ENCODE data around the gene PMIS2. TPM values are rescaled to one million over a fixed set of nuclear protein-coding genes. Genes with fewer than 3 reads are reported as not detected.

Gene PMIS2
- total RNA-seq, 2 experiments from 2014 or later, result not detected

DNA sequence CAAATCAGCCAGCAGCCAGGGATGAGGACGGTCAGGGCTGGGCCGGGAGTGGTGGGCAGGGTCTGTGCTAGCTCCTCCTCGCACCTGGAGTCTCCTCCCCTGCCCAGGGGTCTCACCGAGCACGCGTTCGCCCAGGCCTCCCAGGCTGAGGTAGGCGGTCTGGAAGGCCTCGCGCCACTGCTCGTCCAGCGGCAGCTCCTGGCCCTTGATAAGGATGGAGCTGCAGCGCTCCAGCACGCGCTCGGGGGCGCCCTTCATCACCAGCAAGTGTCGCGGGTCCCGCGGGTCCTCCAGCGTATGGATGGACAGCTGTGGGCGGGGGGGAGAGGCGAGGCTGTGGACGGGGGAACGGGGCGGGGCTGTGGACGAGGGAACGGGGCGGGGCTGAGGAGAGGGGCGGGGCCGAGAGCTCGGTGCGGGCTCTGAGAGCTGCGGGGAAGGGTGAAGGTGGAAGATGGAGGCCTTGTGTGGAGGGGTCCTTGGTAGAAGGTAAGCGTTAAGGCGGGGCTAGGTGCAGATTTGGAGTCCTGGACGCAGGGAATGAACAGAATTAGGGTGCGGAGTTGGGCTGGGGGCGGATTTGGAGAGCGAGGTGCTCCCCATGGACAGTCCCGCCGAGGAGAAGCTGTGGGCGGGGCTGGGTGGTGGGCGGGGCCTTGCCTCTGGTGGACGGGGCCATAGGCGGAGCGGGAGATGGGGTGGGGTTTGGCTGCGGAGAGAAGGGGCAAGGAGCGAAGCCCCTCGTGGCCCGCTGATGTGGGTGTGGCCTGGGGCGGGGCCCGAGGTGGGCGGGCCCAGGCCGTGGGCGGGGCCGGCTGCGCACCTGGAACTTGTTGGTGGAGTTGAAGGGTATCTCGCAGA lies 28.2 kb upstream of the PMIS2 start:
- DNase-seq, result peak; percentile 64
- POLR2A ChIA-PET, result no interaction called here
- Mint-ChIP-seq H3K36me3 (no peaks in the 10 kb centered on the region), H3K27me3 (peaks cover 39% of the 10 kb centered on the region), H3K4me1 (ENCODE audit: low read depth) (peaks cover 9% of the 10 kb centered on the region), H3K9me3 (no peaks in the 10 kb centered on the region), H3K27ac (no peak overlapping the region), H3K4me3 (peak overlapping the region; percentile 69)
- CTCF ChIA-PET, result interaction anchor here (1.4 to 5.2 kb wide), 3 partner anchors 9 to 47 kb away, joined by 3 to 31 read pairs (median 8); no protein-coding TSS in a partner anchor
- intact Hi-C loops (cut with micrococcal nuclease), result no loop called here

DNA sequence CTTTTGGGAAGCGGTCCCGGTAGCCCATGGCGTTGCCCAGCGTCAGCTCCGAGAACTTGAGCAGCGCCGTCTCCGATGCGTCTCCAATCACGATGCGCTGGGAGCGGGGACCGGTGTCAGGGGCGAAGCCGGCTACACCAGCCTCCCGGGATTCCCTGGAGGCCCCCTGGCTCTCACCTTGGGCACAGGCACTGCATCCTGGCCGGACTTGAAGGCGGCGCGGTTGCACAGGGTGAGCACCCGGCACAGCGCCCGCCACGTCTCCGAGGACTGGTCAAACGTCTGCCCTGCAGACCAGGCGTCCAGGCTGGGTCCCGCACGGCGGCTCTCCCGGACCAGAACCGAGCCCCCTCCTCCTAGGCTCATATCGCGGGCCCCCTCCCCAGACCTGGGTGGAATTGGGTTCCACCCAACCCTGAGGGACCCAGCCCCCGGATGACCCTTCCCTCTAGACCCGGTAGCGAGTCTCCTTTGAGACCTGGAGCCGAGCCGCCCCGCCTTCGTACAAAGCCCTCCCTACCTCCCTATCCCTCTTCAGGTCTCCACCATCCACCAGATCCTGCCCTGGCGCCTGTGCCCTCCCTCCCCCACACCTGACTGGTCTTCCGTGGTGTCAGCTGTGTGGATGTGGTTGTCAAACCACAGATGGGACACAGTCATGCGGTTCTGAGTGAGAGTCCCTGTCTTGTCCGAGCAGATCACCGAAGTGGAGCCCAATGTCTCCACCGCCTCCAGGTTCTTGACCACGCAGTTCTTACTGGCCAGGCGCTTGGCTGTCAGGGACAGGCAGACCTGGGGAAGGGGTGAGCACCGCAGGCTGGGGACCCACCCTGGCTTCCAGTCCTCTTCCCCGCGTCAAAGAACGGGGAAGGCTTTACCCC lies 27.3 kb upstream of the PMIS2 start:
- Mint-ChIP-seq H3K9me3 (no peaks in the 10 kb centered on the region), H3K27me3 (peaks cover 40% of the 10 kb centered on the region), H3K27ac (no peak overlapping the region), H3K4me1 (ENCODE audit: low read depth) (peaks cover 9% of the 10 kb centered on the region), H3K4me3 (no peak overlapping the region), H3K36me3 (no peaks in the 10 kb centered on the region)
- no peak for DNase-seq
- ChIA-PET POLR2A (no interaction called here), CTCF (interaction anchor here (1.4 to 5.2 kb wide), 2 partner anchors 10 to 48 kb away, joined by 3 to 31 read pairs; no protein-coding TSS in a partner anchor)
- intact Hi-C loops (cut with micrococcal nuclease), result no loop called here

DNA sequence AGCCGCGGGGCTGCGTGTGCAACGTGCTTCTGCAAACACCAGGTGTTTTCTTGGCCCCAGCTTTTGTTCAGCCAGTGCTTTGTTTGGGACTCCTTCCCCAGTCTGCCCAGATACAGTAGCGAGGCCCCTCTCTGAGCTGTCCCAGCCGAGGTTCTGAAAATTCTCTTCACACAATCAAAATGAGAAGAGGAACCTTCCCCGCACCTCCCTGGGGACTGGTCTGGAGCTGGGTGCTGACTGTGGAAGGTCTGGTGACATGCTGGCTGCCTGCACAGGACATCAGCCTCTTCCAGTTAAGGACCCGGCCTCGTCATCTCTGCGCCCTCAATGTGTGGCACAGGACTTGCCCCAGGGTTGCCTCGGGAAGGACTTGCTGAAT lies 26.7 kb upstream of the PMIS2 start:
- intact Hi-C loops (cut with micrococcal nuclease), result no loop called here
- Mint-ChIP-seq H3K4me3 (no peak overlapping the region), H3K4me1 (ENCODE audit: low read depth) (peaks cover 9% of the 10 kb centered on the region), H3K27me3 (peaks cover 42% of the 10 kb centered on the region), H3K36me3 (no peaks in the 10 kb centered on the region), H3K9me3 (no peaks in the 10 kb centered on the region), H3K27ac (no peak overlapping the region)
- DNase-seq, result no peak
- ChIA-PET POLR2A (no interaction called here), CTCF (interaction anchor here (1.4 to 5.2 kb wide), 2 partner anchors 11 to 49 kb away, joined by 3 to 31 read pairs; no protein-coding TSS in a partner anchor)

DNA sequence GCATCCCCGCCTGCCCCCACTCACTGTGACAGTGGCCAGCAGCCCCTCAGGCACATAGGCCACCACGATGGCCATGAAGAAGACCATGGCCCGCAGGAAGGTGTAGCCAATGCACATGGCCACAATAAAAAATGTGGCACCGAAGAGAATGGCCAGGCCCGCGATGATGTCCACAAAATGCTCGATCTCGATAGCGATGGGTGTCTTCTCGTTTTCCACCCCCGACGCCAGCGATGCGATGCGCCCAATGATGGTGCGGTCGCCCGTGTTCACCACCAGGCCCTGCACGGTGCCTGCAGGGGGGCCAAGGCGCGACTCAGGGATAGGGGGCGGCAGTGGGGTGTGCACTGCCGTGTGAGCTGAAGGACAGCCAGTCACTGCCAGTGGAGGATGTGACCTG lies 26.2 kb upstream of the PMIS2 start:
- ChIA-PET CTCF (interaction anchor here (1.4 to 5.2 kb wide), 2 partner anchors 11 to 49 kb away, joined by 3 to 31 read pairs; no protein-coding TSS in a partner anchor), POLR2A (no interaction called here)
- intact Hi-C loops (cut with micrococcal nuclease), result no loop called here
- DNase-seq, result no peak
- no peak overlapping the region for H3K4me3 Mint-ChIP-seq
- H3K27ac Mint-ChIP-seq, result no peak overlapping the region
- H3K4me1 Mint-ChIP-seq (ENCODE audit: low read depth), result peaks cover 9% of the 10 kb centered on the region
- peaks cover 42% of the 10 kb centered on the region for H3K27me3 Mint-ChIP-seq
- H3K36me3 Mint-ChIP-seq, result no peaks in the 10 kb centered on the region
- H3K9me3 Mint-ChIP-seq, result no peaks in the 10 kb centered on the region

GRCh38 chr19:35560271-35560670 lies 25.7 kb upstream of the PMIS2 start:
- Mint-ChIP-seq H3K4me3 (no peak overlapping the region), H3K4me1 (ENCODE audit: low read depth) (peaks cover 9% of the 10 kb centered on the region), H3K27me3 (peaks cover 43% of the 10 kb centered on the region), H3K36me3 (no peaks in the 10 kb centered on the region), H3K27ac (no peak overlapping the region), H3K9me3 (no peaks in the 10 kb centered on the region)
- CTCF ChIA-PET, result interaction anchor here (5.2 kb wide), 1 partner anchor 12 kb away, joined by 31 read pairs; no protein-coding TSS in a partner anchor
- intact Hi-C loops (cut with micrococcal nuclease), result no loop called here
- no peak for DNase-seq
- POLR2A ChIA-PET, result no interaction called here

GRCh38 chr19:35560677-35561076 lies 25.3 kb upstream of the PMIS2 start:
- intact Hi-C loops (cut with micrococcal nuclease), result no loop called here
- CTCF ChIA-PET, result interaction anchor here (5.2 kb wide), 1 partner anchor 12 kb away, joined by 31 read pairs; no protein-coding TSS in a partner anchor
- peaks cover 9% of the 10 kb centered on the region for H3K4me1 Mint-ChIP-seq (ENCODE audit: low read depth)
- DNase-seq, result no peak
- H3K9me3 Mint-ChIP-seq, result no peaks in the 10 kb centered on the region
- H3K27me3 Mint-ChIP-seq, result peaks cover 46% of the 10 kb centered on the region
- POLR2A ChIA-PET, result no interaction called here
- no peak overlapping the region for H3K27ac Mint-ChIP-seq
- no peaks in the 10 kb centered on the region for H3K36me3 Mint-ChIP-seq
- H3K4me3 Mint-ChIP-seq, result no peak overlapping the region

GRCh38 chr19:35561436-35561835 lies 24.5 kb upstream of the PMIS2 start:
- peaks cover 9% of the 10 kb centered on the region for H3K4me1 Mint-ChIP-seq (ENCODE audit: low read depth)
- POLR2A ChIA-PET, result no interaction called here
- H3K27ac Mint-ChIP-seq, result no peak overlapping the region
- no peaks in the 10 kb centered on the region for H3K36me3 Mint-ChIP-seq
- CTCF ChIA-PET, result no interaction called here
- H3K27me3 Mint-ChIP-seq, result peaks cover 46% of the 10 kb centered on the region
- no peak overlapping the region for H3K4me3 Mint-ChIP-seq
- no peaks in the 10 kb centered on the region for H3K9me3 Mint-ChIP-seq
- intact Hi-C loops (cut with micrococcal nuclease), result no loop called here
- no peak for DNase-seq

DNA sequence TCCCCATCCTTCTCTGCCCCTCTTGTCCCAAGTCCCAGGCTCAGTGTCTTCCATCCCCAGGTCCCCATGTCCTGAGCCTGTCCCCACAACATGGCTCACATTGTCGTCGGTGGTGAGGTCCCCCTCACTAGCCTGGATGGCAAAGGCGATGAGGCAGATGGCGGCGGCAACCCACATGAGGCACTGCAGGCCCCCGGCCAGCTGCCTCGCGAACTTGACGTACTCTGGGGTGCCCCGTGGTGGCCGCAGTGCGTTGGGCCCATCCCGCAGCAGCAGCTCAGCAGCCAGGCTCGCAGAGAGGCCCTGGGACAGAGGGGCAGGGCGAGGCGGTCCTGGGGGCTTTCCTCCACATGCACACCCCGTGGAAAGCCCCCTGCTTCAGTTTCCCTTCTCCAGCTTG lies 23.6 kb upstream of the PMIS2 start:
- Mint-ChIP-seq H3K27ac (no peak overlapping the region), H3K27me3 (peaks cover 48% of the 10 kb centered on the region), H3K4me1 (ENCODE audit: low read depth) (peaks cover 6% of the 10 kb centered on the region), H3K9me3 (no peaks in the 10 kb centered on the region), H3K4me3 (no peak overlapping the region), H3K36me3 (no peaks in the 10 kb centered on the region)
- no peak for DNase-seq
- CTCF ChIA-PET, result interaction anchor here (2.5 kb wide), 1 partner anchor 30 kb away, joined by 10 read pairs; no protein-coding TSS in a partner anchor
- POLR2A ChIA-PET, result no interaction called here
- intact Hi-C loops (cut with micrococcal nuclease), result no loop called here

DNA sequence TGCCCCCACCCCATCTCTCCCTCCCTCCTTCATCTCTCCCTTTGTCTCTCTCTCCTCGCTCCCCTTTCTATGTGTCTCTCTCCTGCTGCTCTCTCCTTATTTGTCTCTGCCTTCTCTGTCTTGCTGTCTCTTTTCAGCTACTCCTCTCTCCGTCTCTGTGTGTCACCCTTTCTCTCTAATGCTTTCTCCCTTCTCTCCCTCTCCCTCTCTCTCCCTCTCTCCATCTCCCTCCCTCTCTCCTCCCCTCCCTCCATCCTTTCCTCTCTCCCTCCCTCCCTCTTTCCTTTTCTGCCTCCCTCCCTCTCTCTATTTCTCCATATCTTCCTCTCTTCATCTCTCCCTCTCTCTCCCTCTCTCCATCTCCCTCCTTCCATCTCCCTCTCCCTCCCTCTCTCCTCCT lies 23.2 kb upstream of the PMIS2 start:
- DNase-seq, result no peak
- no peak overlapping the region for H3K27ac Mint-ChIP-seq
- H3K4me3 Mint-ChIP-seq, result no peak overlapping the region
- POLR2A ChIA-PET, result no interaction called here
- peaks cover 5% of the 10 kb centered on the region for H3K4me1 Mint-ChIP-seq (ENCODE audit: low read depth)
- CTCF ChIA-PET, result interaction anchor here (2.5 kb wide), 1 partner anchor 29 kb away, joined by 10 read pairs; no protein-coding TSS in a partner anchor
- H3K9me3 Mint-ChIP-seq, result no peaks in the 10 kb centered on the region
- no peaks in the 10 kb centered on the region for H3K36me3 Mint-ChIP-seq
- peaks cover 47% of the 10 kb centered on the region for H3K27me3 Mint-ChIP-seq
- intact Hi-C loops (cut with micrococcal nuclease), result no loop called here

DNA sequence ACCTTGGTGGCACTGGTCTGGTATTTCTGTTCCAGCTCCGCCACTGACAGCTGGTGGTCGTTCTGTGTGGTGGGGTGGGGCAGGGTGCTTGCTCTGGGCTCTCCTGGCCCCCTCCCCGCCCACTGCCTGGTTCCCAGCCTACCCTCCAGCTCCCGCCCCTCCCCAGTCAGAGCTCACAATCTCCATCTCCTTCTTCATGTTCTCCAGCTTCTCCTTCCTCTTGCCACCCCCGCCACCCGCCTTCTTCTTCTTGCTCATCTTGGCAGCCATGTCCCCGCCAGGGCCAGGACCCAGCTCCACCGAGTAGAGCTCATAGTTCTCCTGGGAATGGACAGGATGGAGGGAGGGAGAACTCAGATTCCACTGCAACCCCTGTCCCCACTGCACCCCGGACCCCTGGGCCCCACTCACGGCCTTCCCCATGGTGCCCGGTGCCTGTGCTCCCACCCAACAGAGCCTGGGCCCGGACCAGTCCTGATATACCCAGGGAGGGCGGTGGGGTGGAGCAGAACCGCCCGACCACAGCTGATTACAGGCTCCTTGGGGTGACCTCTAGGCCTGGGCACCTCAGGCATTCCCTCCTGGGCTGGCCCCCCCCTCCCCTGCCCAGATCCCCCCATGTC lies 22.7 kb upstream of the PMIS2 start, which contains the start of gene ATP4A:
Gene ATP4A, minus strand, starts transcription at position 452 of the 623 bp plus-strand sequence. Its CDS starts 29 bp downstream, at position 423.
- Mint-ChIP-seq H3K4me3 (no peak within 1 kb of the TSS), H3K27ac (no peak within 1 kb of the TSS), H3K9me3 (no peaks in the 10 kb centered on the region), H3K36me3 (no peaks in the 10 kb centered on the region), H3K4me1 (ENCODE audit: low read depth) (peaks cover 4% of the 10 kb centered on the region), H3K27me3 (peaks cover 46% of the 10 kb centered on the region)
- POLR2A ChIA-PET, result no interaction called here
- no peak for DNase-seq
- intact Hi-C loops (cut with micrococcal nuclease), result no loop called here
- CTCF ChIA-PET, result interaction anchor here (2.5 kb wide), 1 partner anchor 29 kb away, joined by 10 read pairs; no protein-coding TSS in a partner anchor

DNA sequence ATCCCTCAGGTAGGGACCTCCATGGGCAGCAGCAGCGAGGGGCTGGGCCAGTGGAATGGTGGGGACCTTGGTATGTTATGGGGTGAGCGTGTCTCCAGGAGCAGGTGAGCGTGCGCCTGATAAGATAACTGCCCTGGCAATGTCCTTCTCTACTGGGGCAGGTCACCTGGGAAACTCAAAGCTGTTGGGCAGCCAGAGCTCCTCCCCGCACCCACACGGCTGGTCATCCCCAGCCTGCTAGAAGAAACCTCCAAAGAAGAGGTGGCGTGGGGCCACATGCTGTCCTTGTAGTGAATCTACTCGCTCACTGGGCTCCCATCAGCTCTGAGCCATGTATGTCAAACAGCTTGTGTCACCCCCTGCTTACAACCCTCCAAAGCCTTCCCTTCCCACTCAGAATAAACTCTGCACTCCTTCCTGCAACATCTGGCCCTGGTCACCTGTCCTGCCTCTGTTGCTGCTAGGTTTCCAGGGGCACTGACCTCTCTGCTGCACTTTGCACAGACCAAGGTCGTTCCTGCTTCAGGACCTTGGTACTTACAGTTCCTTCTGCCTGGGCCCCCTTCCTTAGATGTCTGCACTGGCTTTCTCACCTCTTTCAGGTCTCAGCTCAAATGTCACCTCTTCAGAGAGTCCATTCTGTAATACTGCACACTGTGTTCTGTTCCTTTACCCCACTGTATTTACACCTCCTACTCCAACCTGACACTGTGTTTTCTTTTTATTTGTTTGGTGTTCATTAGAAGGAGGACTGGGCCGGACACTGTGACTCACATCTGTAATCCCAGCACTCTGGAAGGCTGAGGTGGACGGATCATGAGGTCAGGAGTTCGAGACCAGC lies 20.7 kb upstream of the PMIS2 start:
- POLR2A ChIA-PET, result interaction anchor here (0.9 kb wide), 1 partner anchor 48 kb away, joined by 3 read pairs; no protein-coding TSS in a partner anchor
- no peak overlapping the region for H3K4me3 Mint-ChIP-seq
- H3K9me3 Mint-ChIP-seq, result no peaks in the 10 kb centered on the region
- no peaks in the 10 kb centered on the region for H3K4me1 Mint-ChIP-seq (ENCODE audit: low read depth)
- H3K36me3 Mint-ChIP-seq, result no peaks in the 10 kb centered on the region
- H3K27me3 Mint-ChIP-seq, result peaks cover 39% of the 10 kb centered on the region
- intact Hi-C loops (cut with micrococcal nuclease), result no loop called here
- no peak for DNase-seq
- H3K27ac Mint-ChIP-seq, result no peak overlapping the region
- CTCF ChIA-PET, result interaction anchor here (0.9 kb wide), 1 partner anchor 27 kb away, joined by 3 read pairs; no protein-coding TSS in a partner anchor

Data from activated CD4-positive, alpha-beta memory T cell treated with anti-CD3 and anti-CD28 coated beads for 36 hours (primary cell).